ENCODE measurements around the gene CPS1.

Gene CPS1

DNA sequence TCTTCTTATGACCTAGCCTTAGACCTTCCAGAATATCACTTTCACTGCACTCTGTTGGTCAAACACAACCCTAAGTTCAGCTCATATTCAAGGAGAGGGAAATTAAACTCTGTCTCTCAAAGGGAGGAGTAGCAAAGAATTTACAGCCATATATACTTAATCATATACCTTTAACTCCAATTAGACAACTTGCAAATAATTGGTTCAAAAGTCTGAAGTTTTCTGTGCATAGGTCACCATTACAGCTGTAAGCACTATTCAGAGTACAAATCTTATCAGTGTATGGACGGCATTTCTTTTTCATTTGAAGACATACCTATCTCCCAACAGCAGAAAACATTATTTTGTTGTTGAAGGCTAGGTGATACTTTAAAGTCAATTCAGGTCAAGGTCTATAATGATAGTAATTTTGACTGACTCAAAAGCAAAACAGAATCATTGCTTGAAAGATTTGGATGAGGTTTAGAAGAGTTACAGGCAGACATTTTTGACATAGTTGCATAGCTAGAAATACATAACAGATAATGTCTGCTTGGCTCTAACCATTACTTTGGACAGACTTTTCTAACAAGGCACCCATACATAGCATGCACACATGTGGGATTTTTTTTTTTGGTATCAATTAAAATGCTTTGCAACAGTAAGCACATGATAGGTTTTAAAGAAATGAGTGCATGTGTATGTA lies 131.5 kb downstream of the CPS1 start:
- no peaks in the 10 kb centered on the region for H3K79me2 ChIP-seq (ENCODE audit: insufficient read depth, low read length)
- H3F3A ChIP-seq (ENCODE audit: insufficient read depth, low read length), result no peaks in the 10 kb centered on the region
- no peaks in the 10 kb centered on the region for H3K36me3 ChIP-seq (ENCODE audit: insufficient read depth, low read length)
- H3K9ac ChIP-seq (ENCODE audit: low read length), result no peak overlapping the region
- no peak overlapping the region for H2AFZ ChIP-seq (ENCODE audit: low read length)
- H3K9me2 ChIP-seq (ENCODE audit: low read depth, low read length), result no peaks in the 10 kb centered on the region
- H4K20me1 ChIP-seq (ENCODE audit: insufficient read depth, low read length), result no peaks in the 10 kb centered on the region
- H3K4me1 ChIP-seq (ENCODE audit: insufficient read depth, low read length, severe bottlenecking), result no peaks in the 10 kb centered on the region
- H3K27me3 ChIP-seq (ENCODE audit: insufficient read depth, low read length), result no peaks in the 10 kb centered on the region
- no peak overlapping the region for H3K27ac ChIP-seq (ENCODE audit: low read depth, low read length, poor library complexity, severe bottlenecking)
- no peaks in the 10 kb centered on the region for H3K9me3 ChIP-seq (ENCODE audit: low read length)
- H3K4me2 ChIP-seq (ENCODE audit: low read length), result no peak overlapping the region
- no peak overlapping the region for H3K4me3 ChIP-seq (ENCODE audit: low read depth, low read length, poor library complexity, severe bottlenecking)
- no peak for TF ChIP-seq EZH2 (IDR thresholded peaks at IDR 0.05; ENCODE audit: borderline replicate concordance, low read length)
- no peak for TF ChIP-seq CTCF (IDR thresholded peaks at IDR 0.05; ENCODE audit: low read length)

DNA sequence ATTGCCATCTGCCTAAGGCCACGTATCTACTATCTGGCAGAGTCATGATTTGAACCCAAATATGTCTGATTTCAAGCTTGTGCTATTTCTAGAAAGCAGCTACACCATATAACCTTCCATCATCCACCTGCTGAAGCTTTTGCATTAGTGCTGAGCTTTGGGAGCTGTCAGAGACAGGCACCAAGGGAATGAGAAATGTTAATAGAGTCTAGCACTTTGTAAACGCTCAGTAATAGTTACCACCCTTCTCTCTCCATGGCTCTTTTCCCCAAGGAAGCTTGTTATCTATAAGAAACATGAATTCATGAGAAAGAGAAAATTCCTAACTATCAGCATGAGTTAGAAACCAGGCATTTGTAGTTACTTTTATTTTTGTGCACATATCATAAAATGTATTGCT lies 151.5 kb downstream of the CPS1 start:
- TF ChIP-seq EZH2 (IDR thresholded peaks at IDR 0.05; ENCODE audit: borderline replicate concordance, low read length), result no peak
- no peak for TF ChIP-seq CTCF (IDR thresholded peaks at IDR 0.05; ENCODE audit: low read length)
- no peak overlapping the region for H3K9ac ChIP-seq (ENCODE audit: low read length)
- H3K79me2 ChIP-seq (ENCODE audit: insufficient read depth, low read length), result no peaks in the 10 kb centered on the region
- no peak overlapping the region for H3K4me3 ChIP-seq (ENCODE audit: low read depth, low read length, poor library complexity, severe bottlenecking)
- no peak overlapping the region for H3K4me2 ChIP-seq (ENCODE audit: low read length)
- no peaks in the 10 kb centered on the region for H3K27me3 ChIP-seq (ENCODE audit: insufficient read depth, low read length)
- H4K20me1 ChIP-seq (ENCODE audit: insufficient read depth, low read length), result no peaks in the 10 kb centered on the region
- H2AFZ ChIP-seq (ENCODE audit: low read length), result no peak overlapping the region
- no peak overlapping the region for H3K27ac ChIP-seq (ENCODE audit: low read depth, low read length, poor library complexity, severe bottlenecking)
- no peaks in the 10 kb centered on the region for H3K4me1 ChIP-seq (ENCODE audit: insufficient read depth, low read length, severe bottlenecking)
- H3K36me3 ChIP-seq (ENCODE audit: insufficient read depth, low read length), result no peaks in the 10 kb centered on the region
- no peaks in the 10 kb centered on the region for H3K9me3 ChIP-seq (ENCODE audit: low read length)
- no peaks in the 10 kb centered on the region for H3K9me2 ChIP-seq (ENCODE audit: low read depth, low read length)
- H3F3A ChIP-seq (ENCODE audit: insufficient read depth, low read length), result no peaks in the 10 kb centered on the region

DNA sequence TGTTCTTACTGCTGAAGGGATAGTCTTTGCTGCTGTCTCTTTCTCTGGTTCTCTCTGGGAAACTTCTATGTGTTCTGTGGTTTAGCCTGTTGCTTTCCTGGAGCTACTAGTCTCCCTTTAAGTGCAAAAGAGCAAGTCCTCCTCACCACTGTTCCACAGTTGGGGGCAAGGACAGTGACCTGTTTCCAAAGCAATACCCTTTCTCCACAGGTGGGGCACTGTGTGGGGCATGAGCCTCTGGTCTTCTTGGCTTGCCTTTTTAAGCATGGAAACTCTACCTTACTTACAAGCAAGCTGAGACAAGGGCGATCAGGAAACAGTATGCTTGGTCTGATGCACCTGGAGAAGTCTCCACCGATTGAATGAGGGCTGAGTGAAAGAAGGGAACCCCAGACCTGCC lies 156.7 kb downstream of the CPS1 start:
- H3K27ac ChIP-seq (ENCODE audit: low read depth, low read length, poor library complexity, severe bottlenecking), result no peak overlapping the region
- H3K36me3 ChIP-seq (ENCODE audit: insufficient read depth, low read length), result no peaks in the 10 kb centered on the region
- no peaks in the 10 kb centered on the region for H3K79me2 ChIP-seq (ENCODE audit: insufficient read depth, low read length)
- H3K4me3 ChIP-seq (ENCODE audit: low read depth, low read length, poor library complexity, severe bottlenecking), result no peak overlapping the region
- no peaks in the 10 kb centered on the region for H3K27me3 ChIP-seq (ENCODE audit: insufficient read depth, low read length)
- H4K20me1 ChIP-seq (ENCODE audit: insufficient read depth, low read length), result no peaks in the 10 kb centered on the region
- no peak overlapping the region for H3K9ac ChIP-seq (ENCODE audit: low read length)
- TF ChIP-seq CTCF (IDR thresholded peaks at IDR 0.05; ENCODE audit: low read length), result no peak
- TF ChIP-seq EZH2 (IDR thresholded peaks at IDR 0.05; ENCODE audit: borderline replicate concordance, low read length), result no peak
- no peaks in the 10 kb centered on the region for H3K4me1 ChIP-seq (ENCODE audit: insufficient read depth, low read length, severe bottlenecking)
- H3K4me2 ChIP-seq (ENCODE audit: low read length), result no peak overlapping the region
- no peaks in the 10 kb centered on the region for H3K9me2 ChIP-seq (ENCODE audit: low read depth, low read length)
- H2AFZ ChIP-seq (ENCODE audit: low read length), result no peak overlapping the region
- H3F3A ChIP-seq (ENCODE audit: insufficient read depth, low read length), result no peaks in the 10 kb centered on the region
- no peaks in the 10 kb centered on the region for H3K9me3 ChIP-seq (ENCODE audit: low read length)

Measured in OCI-LY1 (cell line).